HUES48 (cell line): ENCODE results near the gene MSL3B.
A peak's percentile ranks its signal among the peaks of the same experiment; 100 is the strongest.
"Not testable (repeated sequence)": the region's sequence is repeated elsewhere in the genome, so short reads cannot be mapped to it uniquely, and the experiment has no call there.

Experiments
- H3K27ac ChIP-seq: one replicate; pipeline ENCODE4 v1.7.0; 2013; ENCODE audit warnings: low read depth, low read length, inconsistent platforms
- H3K27me3 ChIP-seq: 2 replicates; pipeline ENCODE4 v1.6.1; 2013; ENCODE audit warnings: mild to moderate bottlenecking, low read length; ENCODE audit not compliant: control insufficient read depth, insufficient read depth
- H3K36me3 ChIP-seq: 2 replicates; pipeline ENCODE4 v1.6.1; 2013; ENCODE audit warnings: low read length; ENCODE audit not compliant: control insufficient read depth, insufficient read depth
- H3K4me1 ChIP-seq: 2 replicates; pipeline ENCODE4 v1.6.1; 2013; ENCODE audit warnings: mild to moderate bottlenecking, low read length; ENCODE audit not compliant: control insufficient read depth, insufficient read depth
- H3K4me3 ChIP-seq: 2 replicates; pipeline ENCODE4 v1.5.1; 2013; ENCODE audit warnings: mild to moderate bottlenecking, low read depth, low read length
- H3K9ac ChIP-seq: 2 replicates; pipeline ENCODE4 v1.6.1; 2013; ENCODE audit warnings: mild to moderate bottlenecking, low read depth, low read length, moderate library complexity
- H3K9me3 ChIP-seq: 2 replicates; pipeline ENCODE4 v1.6.1; 2013; ENCODE audit warnings: low read length; ENCODE audit not compliant: control insufficient read depth, insufficient read depth

MSL3B gene

DNA sequence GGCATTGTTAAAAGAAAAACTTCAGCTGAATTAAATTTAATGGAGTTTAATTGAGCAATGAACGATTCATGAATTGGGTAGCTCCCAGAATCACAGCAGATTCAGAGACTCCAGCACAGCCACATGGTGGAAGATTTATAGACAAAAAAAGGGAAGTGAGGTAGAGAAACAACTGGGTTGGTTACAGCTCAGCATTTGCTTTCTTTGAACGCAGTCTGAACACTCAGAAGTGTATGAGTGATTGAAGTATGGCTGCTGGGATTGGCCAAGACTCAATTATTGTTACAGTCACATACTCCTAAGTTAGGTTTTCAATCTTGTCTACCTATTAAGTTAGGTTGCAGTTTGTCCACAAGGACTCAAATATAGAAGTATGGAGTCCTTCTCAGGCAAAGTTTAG lies 3.9 kb upstream of the MSL3B start:
- H3K36me3 ChIP-seq, H3K9me3 ChIP-seq, H3K4me3 ChIP-seq, H3K9ac ChIP-seq, H3K4me1 ChIP-seq, H3K27ac ChIP-seq: not testable (repeated sequence)
- H3K27me3 ChIP-seq = peaks cover 20% of the 10 kb centered on the region

DNA sequence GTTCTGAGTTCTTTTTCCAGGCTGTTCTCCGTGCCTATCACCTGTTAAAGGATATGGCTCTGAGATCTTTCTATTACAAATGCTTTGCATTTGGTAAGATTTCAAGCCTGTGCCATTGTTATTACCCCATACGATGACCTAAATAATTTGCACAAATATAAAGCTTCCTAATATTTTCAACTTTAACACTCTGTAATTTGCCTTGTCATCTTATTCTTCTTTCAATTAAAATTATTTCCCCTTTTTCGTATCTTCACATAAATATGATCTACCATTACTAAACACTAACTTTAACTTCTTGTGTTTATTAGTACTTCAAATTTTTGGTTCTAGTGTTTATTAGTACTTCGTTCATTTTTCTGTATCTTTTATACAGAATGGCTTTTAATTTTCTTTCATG lies 3.2 kb upstream of the MSL3B start:
- no peaks in the 10 kb centered on the region for H3K9me3 ChIP-seq
- peaks cover 20% of the 10 kb centered on the region for H3K27me3 ChIP-seq
- no peak overlapping the region for H3K27ac ChIP-seq
- no peaks in the 10 kb centered on the region for H3K4me1 ChIP-seq
- H3K4me3 ChIP-seq = no peak overlapping the region
- peaks cover 7% of the 10 kb centered on the region for H3K36me3 ChIP-seq
- no peak overlapping the region for H3K9ac ChIP-seq

DNA sequence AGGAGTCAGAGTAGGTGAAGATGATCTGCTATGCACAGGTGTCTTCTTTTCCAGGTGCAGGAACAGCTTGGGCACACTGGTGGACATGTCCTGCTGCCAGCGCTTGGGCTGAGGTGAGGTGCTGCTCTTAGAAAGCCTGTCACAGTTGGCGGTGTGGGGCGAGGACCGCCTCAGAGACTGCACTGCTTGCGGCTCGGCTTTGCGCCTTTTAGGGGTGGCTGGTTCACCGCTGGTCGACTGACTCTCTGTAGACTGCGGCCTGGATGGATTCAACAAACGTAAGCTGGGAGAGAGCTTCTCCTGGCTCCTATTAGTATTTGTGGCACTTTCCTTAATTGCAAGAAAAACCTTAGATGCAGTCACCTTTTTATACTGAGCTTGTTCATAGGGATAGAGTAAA lies 1.7 kb downstream of the MSL3B start:
- Histone ChIP-seq H3K36me3 (peaks cover 18% of the 10 kb centered on the region), H3K9ac (no peak overlapping the region), H3K4me1 (peaks cover 6% of the 10 kb centered on the region), H3K27ac (no peak overlapping the region), H3K27me3 (peaks cover 3% of the 10 kb centered on the region; the same call in 1 of the 2 replicates), H3K9me3 (no peaks in the 10 kb centered on the region), H3K4me3 (no peak overlapping the region)

DNA sequence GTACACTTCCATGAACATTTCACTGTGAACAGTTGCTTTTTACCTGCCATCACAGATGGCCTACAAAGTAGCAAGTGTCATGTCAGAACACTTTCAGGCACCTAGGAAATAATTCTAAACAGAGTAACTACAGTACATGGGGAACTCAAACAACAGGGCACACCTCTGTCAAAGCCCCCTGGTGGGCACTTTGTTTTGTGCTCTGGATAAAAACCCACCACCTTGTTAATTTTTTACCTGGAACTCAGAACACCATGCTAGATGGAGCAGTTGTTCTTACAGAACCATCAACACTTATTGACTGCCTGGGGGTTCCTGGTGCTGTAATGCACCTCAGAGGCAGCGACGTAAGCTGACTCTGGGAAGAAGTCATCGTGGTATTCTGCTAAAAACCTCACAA lies 2.3 kb downstream of the MSL3B start:
- Histone ChIP-seq H3K4me1 (peaks cover 6% of the 10 kb centered on the region), H3K27me3 (0 out of 2 replicates have a peak, but pooled peaks cover under 1% of the 10 kb centered on the region), H3K9me3 (no peaks in the 10 kb centered on the region), H3K4me3 (no peak overlapping the region), H3K9ac (no peak overlapping the region), H3K27ac (no peak overlapping the region), H3K36me3 (peaks cover 18% of the 10 kb centered on the region)

DNA sequence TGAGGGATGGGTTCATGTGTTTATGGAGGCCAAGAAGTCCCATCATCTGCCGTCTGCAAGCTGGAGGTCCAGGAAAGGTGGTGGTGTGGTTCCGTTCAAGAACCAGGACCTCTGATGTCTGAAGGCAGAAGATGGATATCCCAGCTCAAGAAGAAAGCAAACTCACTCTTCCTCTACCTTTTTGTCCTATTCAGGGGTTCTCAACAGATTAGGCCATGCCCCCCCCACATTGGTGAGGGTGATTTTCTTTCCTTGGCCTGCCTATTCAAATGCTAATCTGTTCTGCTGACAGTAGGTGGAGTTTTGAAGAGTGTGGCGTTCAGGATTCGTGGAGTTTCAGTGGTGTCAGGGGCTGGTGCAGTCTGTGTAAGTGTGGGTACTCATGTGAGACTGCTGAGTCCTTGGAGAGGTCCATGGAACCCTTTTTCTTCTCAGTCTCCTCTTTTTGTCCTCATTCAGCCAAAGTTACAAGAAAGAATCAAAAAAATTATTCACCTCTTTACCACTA lies 5.9 kb downstream of the MSL3B start:
- no peak overlapping the region for H3K4me3 ChIP-seq

DNA sequence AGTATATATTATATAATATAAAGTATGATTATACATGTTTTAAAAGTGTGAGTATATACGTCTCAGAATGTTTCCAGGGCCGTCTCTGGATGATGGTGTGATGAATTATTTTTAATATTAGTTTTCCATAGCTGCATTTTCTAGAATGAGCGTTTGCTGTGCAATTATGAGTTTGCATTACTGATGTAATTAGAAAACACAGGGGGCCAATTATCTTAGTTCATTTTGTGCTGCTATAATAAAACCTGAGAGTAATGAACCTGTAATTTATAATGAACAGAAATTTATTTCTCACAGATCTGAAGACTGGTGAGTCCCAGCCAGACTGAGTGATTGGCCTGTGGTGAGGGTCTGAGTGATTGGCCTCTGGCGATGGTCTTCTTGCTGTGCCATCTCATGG lies 9.9 kb downstream of the MSL3B start:
- peaks cover 11% of the 10 kb centered on the region for H3K4me1 ChIP-seq
- H3K4me3 ChIP-seq = no peak overlapping the region
- H3K9me3 ChIP-seq = no peaks in the 10 kb centered on the region
- H3K27ac ChIP-seq = no peak overlapping the region
- H3K27me3 ChIP-seq = no peaks in the 10 kb centered on the region
- H3K9ac ChIP-seq = no peak overlapping the region
- H3K36me3 ChIP-seq = no peaks in the 10 kb centered on the region

More for the DNA sequence above, 5.9 kb downstream of the MSL3B start:
- Histone ChIP-seq H3K9me3 (no peaks in the 10 kb centered on the region), H3K36me3 (peaks cover 18% of the 10 kb centered on the region), H3K27ac (no peak overlapping the region), H3K4me1 (peaks cover 6% of the 10 kb centered on the region), H3K9ac (no peak overlapping the region), H3K27me3 (no peaks in the 10 kb centered on the region)

DNA sequence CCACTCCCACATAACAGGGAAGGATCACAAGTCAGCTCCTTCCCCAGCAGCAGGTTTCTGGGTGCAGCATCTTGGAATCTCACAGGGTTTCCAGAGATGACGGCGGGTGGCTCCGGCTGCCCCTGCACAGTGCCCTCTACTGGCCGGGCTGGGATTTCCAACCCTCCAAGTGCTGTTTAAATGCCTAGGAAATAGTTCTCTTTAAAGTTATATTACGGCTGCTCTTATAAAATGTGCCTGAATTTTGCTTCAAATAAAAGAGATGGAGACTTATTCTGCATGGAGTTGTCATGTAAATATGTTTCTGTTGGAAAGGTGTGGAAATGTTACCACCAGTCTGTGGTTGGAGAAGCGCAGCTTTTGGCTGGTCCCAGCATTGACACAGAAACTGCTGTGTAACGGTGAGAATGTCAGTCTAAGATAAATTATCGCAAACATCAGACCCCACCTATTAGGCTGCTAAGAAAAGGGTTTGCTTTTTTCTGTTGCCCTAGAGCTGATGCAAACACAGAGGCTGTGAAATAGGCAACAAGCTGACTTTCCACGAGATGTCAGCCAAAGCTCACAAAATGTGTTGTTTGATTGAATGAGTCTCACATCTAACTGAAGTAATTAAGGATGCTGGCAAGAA lies 10.6 kb downstream of the MSL3B start:
- Histone ChIP-seq H3K4me3 (no peak overlapping the region), H3K9ac (no peak overlapping the region), H3K27me3 (no peaks in the 10 kb centered on the region), H3K27ac (no peak overlapping the region), H3K4me1 (peaks cover 18% of the 10 kb centered on the region), H3K36me3 (peaks cover 7% of the 10 kb centered on the region), H3K9me3 (no peaks in the 10 kb centered on the region)

DNA sequence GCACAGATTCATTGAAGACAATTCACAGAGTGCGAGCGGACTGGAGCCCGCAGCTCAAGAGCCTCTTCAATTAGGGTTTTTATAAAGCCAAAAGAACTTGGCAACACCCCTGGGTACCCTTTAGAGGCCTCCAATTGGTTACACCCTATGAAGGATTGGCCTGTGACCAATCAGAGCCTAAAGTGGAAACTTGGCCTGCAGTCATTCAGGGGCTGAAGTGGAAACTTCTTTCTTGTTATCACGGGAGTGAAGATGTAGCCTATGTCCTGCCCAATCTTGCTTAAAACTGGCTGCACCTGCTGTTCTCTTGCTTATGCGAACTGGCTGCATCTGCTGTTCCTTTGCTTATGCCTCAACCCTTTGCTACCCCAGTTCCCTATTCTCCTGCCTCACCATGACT lies 12.0 kb downstream of the MSL3B start:
- Histone ChIP-seq H3K4me1 (peaks cover 18% of the 10 kb centered on the region), H3K9ac (no peak overlapping the region), H3K27ac (no peak overlapping the region), H3K9me3 (no peaks in the 10 kb centered on the region), H3K4me3 (no peak overlapping the region), H3K27me3 (no peaks in the 10 kb centered on the region), H3K36me3 (peaks cover 21% of the 10 kb centered on the region)

DNA sequence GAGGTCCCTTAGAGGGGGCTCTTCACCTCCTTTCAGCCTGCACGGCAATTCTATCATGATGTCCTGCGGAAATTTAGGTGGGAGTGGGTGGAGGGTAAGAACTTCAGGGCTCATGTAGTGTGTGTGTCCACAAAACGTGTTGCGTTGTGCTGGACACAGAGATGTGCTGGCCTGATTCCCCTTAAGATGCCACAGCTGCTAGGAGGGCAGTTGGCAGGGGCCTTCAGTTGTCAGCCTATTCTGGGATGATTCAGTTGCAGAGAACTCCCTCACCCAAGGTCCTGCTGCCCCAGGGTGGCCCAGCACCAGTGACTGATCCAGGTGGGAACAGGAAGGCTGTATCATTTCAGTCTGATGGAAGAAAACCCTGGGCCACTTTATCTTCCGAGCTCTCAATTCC lies 12.8 kb downstream of the MSL3B start:
- H3K27ac ChIP-seq = no peak overlapping the region
- no peaks in the 10 kb centered on the region for H3K9me3 ChIP-seq
- no peaks in the 10 kb centered on the region for H3K27me3 ChIP-seq
- H3K36me3 ChIP-seq = peaks cover 29% of the 10 kb centered on the region
- H3K9ac ChIP-seq = no peak overlapping the region
- peaks cover 18% of the 10 kb centered on the region for H3K4me1 ChIP-seq
- peak overlapping the region; percentile 99; the same call in 1 of the 2 replicates for H3K4me3 ChIP-seq

DNA sequence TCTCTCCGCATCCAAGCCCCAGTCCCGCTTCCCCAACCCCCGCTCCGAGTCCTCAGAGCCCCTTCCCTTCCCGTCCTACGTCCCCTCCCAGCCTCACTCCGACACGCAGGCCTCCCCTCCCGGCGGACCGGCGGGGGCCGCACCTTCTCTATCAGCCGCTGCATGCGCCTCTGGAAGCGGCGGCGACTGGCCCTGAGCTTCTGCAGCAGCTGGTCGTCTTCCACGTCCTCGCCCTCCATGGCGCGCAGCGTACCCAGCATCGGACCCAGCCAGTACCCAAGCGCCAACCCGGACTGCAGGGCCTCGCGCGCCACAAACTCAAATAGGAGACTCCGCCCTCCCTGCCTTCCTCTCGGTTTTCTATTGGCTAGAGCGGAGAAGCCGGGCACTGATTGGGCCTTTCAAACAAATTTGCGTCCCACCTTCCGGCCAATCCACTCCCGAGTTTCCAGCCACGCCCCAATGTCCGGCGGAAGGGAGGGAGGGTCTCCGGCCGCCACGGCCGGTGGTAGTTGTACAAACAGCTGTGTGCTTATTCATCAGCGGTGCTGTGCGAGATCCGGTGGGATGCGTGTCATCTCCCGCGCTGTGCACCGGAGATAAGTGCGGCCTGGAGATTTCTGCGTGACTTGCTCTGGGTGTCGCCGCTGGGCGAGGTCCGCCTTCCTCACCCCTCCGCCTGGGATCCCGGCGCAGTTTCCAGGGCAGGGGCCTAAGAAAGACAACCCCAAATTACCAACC lies 13.8 kb downstream of the MSL3B start, which contains the start of gene HJURP:
HJURP (minus strand) TSS at position 295 of the 741 bp plus-strand sequence; CDS start at position 260, 35 bp downstream.
- Histone ChIP-seq H3K9me3 (no peaks in the 10 kb centered on the region), H3K4me3 (peak within 1 kb of the TSS; percentile 99), H3K27me3 (no peaks in the 10 kb centered on the region), H3K36me3 (peaks cover 39% of the 10 kb centered on the region), H3K27ac (peak within 1 kb of the TSS; percentile 76), H3K9ac (peak within 1 kb of the TSS; percentile 91), H3K4me1 (peaks cover 18% of the 10 kb centered on the region)

DNA sequence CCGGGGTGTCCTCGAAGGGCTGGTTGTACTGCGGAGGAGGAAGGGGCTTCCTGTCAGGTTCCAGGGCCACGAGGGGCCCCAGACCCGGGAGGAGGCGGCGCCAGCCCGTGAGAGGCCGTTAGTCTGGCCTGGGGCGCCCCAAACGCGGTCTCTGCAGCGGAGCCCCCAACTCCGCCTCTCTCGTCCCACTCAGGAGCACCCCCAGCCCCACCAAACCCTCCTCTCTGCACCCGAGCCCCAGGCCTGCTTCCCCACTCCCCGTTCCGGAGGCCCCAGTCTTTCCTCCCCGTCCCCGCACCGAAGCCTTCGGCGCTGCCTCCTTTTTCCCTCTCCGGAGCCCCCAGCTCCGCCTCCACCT lies 14.3 kb downstream of the MSL3B start:
- Histone ChIP-seq H3K36me3 (peaks cover 44% of the 10 kb centered on the region), H3K27ac (peak overlapping the region; percentile 58), H3K9ac (peak overlapping the region; percentile 91), H3K4me3 (peak overlapping the region; percentile 99), H3K4me1 (peaks cover 18% of the 10 kb centered on the region), H3K9me3 (no peaks in the 10 kb centered on the region), H3K27me3 (no peaks in the 10 kb centered on the region)
